Ovary (tissue), 3 donors: ENCODE measurements around the gene ATP8B1.

ENCODE experiments used
- CTCF ChIP-seq, 3 donors: fragments of 450-650 bp in 2 of 3; fragments of 200-600 bp in 1 of 3; IDR thresholded peaks; one replicate each; pipeline versions ENCODE4 v1.5.1 to v1.8.0; 2016 to 2022; ENCODE audit warnings: antibody characterized with exemption in 3 of 3, mild to moderate bottlenecking in 1 of 3
- EP300 ChIP-seq: sonication (generic); formaldehyde crosslinking; IDR thresholded peaks from one replicate; pipeline ENCODE4 v1.6.1; 2017; ENCODE audit warnings: antibody characterized with exemption
- POLR2A ChIP-seq: fragments of 450-650 bp; IDR thresholded peaks from one replicate; pipeline ENCODE4 v1.6.1; 2017; ENCODE audit warnings: antibody characterized with exemption, mild to moderate bottlenecking, moderate library complexity
- donor health status: DM: no; HTN: no; CAD: no.

- no peak for TF ChIP-seq CTCF (IDR thresholded peaks at IDR 0.05)
- no peak for TF ChIP-seq POLR2A
- TF ChIP-seq EP300, result no peak
Measured at GRCh38 chr18:57807336-57808117, 4.4 kb upstream of the ATP8B1 start.
